GM13977 (cell line): ENCODE data around the gene ZNF93.
"Not testable (repeated sequence)": the region's sequence is repeated elsewhere in the genome, so short reads cannot be mapped to it uniquely, and the experiment has no call there.

Source experiments
- DNase-seq: peaks from one replicate; pipeline ENCODE4 v3.0.0; 2012; ENCODE audit warnings: low spot score
- CTCF ChIP-seq: IDR thresholded peaks from 2 replicates; pipeline ENCODE4 v1.5.1; 2012; ENCODE audit warnings: mild to moderate bottlenecking, control low read depth; ENCODE audit not compliant: insufficient read depth; ENCODE audit errors: extremely low read depth, missing control alignments
- in situ Hi-C: fragments of 300-500 bp; cut with MboI; formaldehyde crosslinking; loops from one replicate; pipeline ENCODE4 v1.12.0; 2022; ENCODE audit warnings: low sequenced_read_pairs, low pct_unique_long_range_greater_than_20kb, mixed read lengths, inconsistent platforms; ENCODE audit not compliant: unreplicated experiment

Gene ZNF93

DNA sequence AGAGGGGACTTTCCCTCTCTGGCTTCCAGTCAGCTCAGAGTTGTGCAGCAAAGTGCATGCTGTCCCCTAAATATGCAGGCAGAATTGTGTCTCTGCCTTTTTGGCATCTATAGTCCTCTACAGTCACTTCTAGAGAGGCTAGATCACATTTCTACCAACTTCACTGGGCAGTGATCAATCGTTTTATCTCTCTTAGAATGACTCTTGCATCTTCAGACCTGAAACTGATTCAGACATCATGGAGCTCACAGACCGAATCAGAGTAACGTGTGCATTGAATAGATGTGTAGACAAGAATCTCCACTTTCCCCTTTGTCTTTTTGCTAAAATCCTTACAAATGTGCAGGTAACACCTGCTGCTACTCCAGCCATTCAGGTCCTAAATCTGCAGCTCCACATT is 28.8 kb upstream of the ZNF93 start:
- no peak for TF ChIP-seq CTCF
- in situ Hi-C loops: no loop called here
- DNase-seq: no peak

DNA sequence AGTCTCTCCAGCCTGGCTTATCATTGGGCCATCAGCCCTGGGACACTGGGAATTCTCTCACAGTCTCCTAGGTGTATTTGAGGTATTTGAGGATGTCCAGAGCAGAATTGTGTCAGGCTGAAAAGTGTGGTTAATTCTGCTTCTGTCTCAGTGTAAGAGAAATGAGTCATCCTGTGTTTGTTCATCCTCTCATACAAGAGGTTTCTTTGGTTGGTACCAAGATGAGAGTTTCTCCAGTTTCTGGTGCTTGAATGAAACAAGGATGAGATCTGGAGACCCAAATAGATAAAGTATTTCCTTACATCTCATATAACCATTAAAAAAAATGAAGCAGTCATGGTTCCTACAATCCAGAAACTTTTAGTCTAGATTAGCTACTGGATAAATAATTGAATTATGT is 27.4 kb upstream of the ZNF93 start:
- TF ChIP-seq CTCF: no peak
- in situ Hi-C loops: no loop called here
- no peak for DNase-seq

- DNase-seq: no peak
- in situ Hi-C loops: no loop called here
- TF ChIP-seq CTCF: no peak
Measured at GRCh38 chr19:19877724-19878123, 23.0 kb upstream of the ZNF93 start.

GRCh38 chr19:19884583-19884982 is 16.2 kb upstream of the ZNF93 start:
- no peak for TF ChIP-seq CTCF
- no peak for DNase-seq
- in situ Hi-C loops: no loop called here

GRCh38 chr19:19892055-19892941 is 8.4 kb upstream of the ZNF93 start:
- in situ Hi-C loops, DNase-seq: not testable (repeated sequence)

DNA sequence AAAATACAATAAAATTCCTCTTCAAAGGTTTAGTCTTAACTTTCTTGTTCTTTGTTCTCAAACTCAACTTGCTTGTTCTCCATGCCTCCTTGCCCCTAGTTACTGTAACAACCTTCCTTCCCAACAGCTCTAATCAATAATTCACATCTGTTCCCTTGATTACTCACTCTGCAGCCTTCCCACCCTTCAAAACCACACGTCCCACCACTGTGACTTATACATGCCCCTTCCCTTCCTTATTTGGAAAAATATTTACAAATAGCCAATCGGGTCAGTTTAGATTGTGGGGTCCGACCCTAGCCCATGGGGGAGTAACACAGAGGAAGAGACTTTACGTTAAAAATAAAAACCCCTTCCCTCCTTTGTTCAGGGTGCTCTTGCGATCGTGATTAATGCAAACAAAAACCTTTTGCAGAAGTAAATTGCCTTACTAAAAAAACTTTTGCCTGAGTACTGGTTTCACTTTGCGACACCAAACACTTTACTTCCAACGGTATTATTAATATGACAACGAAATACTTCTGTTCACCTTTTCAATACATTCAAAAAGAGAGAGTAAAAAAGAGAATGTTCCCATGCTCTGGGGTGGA is 512 bp upstream of the ZNF93 start:
- no peak for TF ChIP-seq CTCF
- in situ Hi-C loops: no loop called here
- DNase-seq: no peak

DNA sequence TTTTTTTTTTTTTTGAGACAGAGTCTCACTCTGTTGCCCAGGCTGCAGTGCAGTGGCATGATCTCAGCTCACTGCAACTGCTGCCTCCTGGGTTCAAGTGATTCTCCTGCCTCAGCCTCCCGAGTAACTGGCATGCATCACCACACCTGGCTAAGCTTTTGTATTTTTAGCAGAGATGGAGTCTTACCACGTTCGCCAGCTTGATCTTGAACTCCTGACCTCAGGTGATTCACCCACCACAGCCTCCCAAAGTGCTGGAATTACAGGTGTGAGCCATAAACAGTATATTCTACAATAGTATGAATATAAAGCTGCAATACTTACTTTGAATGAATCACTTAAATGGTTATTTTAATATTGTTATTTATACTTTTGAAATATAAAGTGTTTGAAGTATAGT is 6.8 kb downstream of the ZNF93 start:
- in situ Hi-C loops, DNase-seq: not testable (repeated sequence)
